HCT116 (cell line): ENCODE results near the gene ZNF423.

Source experiments
- ATF3 ChIP-seq: IDR thresholded peaks from 2 replicates; pipeline ENCODE4 v1.6.1; 2012
- CTCF ChIP-seq, 3 experiments: fragments of 200-600 bp in 1 of 3; sonication (generic) in 1 of 3; IDR thresholded peaks in 2 of 3; conservative IDR thresholded peaks in 1 of 3; 2 replicates each; pipeline ENCODE4 v1.5.1; 2012 to 2017; ENCODE audit warnings: low read depth in 2 of 3, low read length in 2 of 3, antibody characterized with exemption in 1 of 3, borderline replicate concordance in 1 of 3, control low read depth in 1 of 3, mild to moderate bottlenecking in 1 of 3, mixed read lengths in 1 of 3, mixed run types in 1 of 3, moderate library complexity in 1 of 3; ENCODE audit not compliant: insufficient read depth in 1 of 3
- EGR1 ChIP-seq: IDR thresholded peaks from 2 replicates; pipeline ENCODE4 v1.6.1; 2012; ENCODE audit warnings: low read depth
- POLR2A ChIP-seq: IDR thresholded peaks from 2 replicates; pipeline ENCODE4 v1.7.0; 2011; ENCODE audit warnings: borderline replicate concordance; ENCODE audit not compliant: insufficient read depth, insufficient read length; ENCODE audit errors: extremely low read depth
- REST ChIP-seq: IDR thresholded peaks from 2 replicates; pipeline ENCODE4 v1.6.1; 2012; ENCODE audit warnings: low read depth
- SP1 ChIP-seq: IDR thresholded peaks from 2 replicates; pipeline ENCODE4 v1.6.1; 2012; ENCODE audit warnings: low read depth
- TCF7L2 ChIP-seq: IDR thresholded peaks from 2 replicates; pipeline ENCODE4 v1.7.0; 2011; ENCODE audit warnings: borderline replicate concordance, inconsistent platforms; ENCODE audit not compliant: insufficient read depth, insufficient read length; ENCODE audit errors: extremely low read depth
- ZNF274 ChIP-seq: fragments of 200-500 bp; sonication (Bioruptor generic); IDR thresholded peaks from 2 replicates; pipeline ENCODE4 v1.6.1; 2014; ENCODE audit warnings: mild to moderate bottlenecking, low read depth, low read length, inconsistent platforms

- TF ChIP-seq EGR1 (no peak), TCF7L2 (no peak), ATF3 (no peak), POLR2A (no peak), REST (no peak), CTCF (IDR thresholded peaks at IDR 0.05 in 2 of 3, conservative IDR thresholded peaks at IDR 0.05 in 1 of 3; ENCODE audit: borderline replicate concordance in 1 of 3, insufficient read depth in 1 of 3, low read depth in 2 of 3, low read length in 2 of 3) (no peak), SP1 (no peak), ZNF274 (no peak)
Observed at GRCh38 chr16:49682577-49683165, 173.2 kb downstream of the ZNF423 start.
